T-helper 2 cell treated with Interferon-gamma antibody and Interleukin-4, amounts not matched to agents 5 μg/mL and 100 μg/mL, for 36 hours (primary cell): ENCODE results near the gene OR2T11.

Experiments used
- DNase-seq: peaks from one replicate; pipeline ENCODE4 v3.0.0; 2021; ENCODE audit warnings: low spot score
- H3K27ac Mint-ChIP-seq: one replicate; pipeline ENCODE4 v1.8.0; 2021; ENCODE audit warnings: mild to moderate bottlenecking, mixed read lengths
- H3K27me3 Mint-ChIP-seq: one replicate; pipeline ENCODE4 v1.8.0; 2021; ENCODE audit warnings: low read depth, mixed read lengths
- H3K36me3 Mint-ChIP-seq: one replicate; pipeline ENCODE4 v1.8.0; 2021; ENCODE audit warnings: low read depth, mixed read lengths
- H3K4me1 Mint-ChIP-seq: one replicate; pipeline ENCODE4 v1.8.0; 2021; ENCODE audit warnings: low read depth, mixed read lengths
- H3K4me3 Mint-ChIP-seq: one replicate; pipeline ENCODE4 v1.8.0; 2022; ENCODE audit warnings: mild to moderate bottlenecking, moderate library complexity, mixed read lengths
- H3K9me3 Mint-ChIP-seq: one replicate; pipeline ENCODE4 v1.8.0; 2021; ENCODE audit warnings: mixed read lengths

The OR2T11 gene

GRCh38 chr1:248631354-248632008 lies 3.4 kb downstream of the OR2T11 start:
- H3K9me3 Mint-ChIP-seq, result no peaks in the 10 kb centered on the region
- no peaks in the 10 kb centered on the region for H3K36me3 Mint-ChIP-seq
- H3K4me1 Mint-ChIP-seq, result no peaks in the 10 kb centered on the region
- H3K27me3 Mint-ChIP-seq, result no peaks in the 10 kb centered on the region
- no peak overlapping the region for H3K4me3 Mint-ChIP-seq
- H3K27ac Mint-ChIP-seq, result no peak overlapping the region
- no peak for DNase-seq

- Mint-ChIP-seq H3K36me3 (no peaks in the 10 kb centered on the region), H3K27me3 (no peaks in the 10 kb centered on the region), H3K4me3 (no peak overlapping the region), H3K4me1 (no peaks in the 10 kb centered on the region), H3K9me3 (no peaks in the 10 kb centered on the region), H3K27ac (no peak overlapping the region)
- DNase-seq, result no peak
Observed at GRCh38 chr1:248630551-248630950, 4.3 kb downstream of the OR2T11 start.

DNA sequence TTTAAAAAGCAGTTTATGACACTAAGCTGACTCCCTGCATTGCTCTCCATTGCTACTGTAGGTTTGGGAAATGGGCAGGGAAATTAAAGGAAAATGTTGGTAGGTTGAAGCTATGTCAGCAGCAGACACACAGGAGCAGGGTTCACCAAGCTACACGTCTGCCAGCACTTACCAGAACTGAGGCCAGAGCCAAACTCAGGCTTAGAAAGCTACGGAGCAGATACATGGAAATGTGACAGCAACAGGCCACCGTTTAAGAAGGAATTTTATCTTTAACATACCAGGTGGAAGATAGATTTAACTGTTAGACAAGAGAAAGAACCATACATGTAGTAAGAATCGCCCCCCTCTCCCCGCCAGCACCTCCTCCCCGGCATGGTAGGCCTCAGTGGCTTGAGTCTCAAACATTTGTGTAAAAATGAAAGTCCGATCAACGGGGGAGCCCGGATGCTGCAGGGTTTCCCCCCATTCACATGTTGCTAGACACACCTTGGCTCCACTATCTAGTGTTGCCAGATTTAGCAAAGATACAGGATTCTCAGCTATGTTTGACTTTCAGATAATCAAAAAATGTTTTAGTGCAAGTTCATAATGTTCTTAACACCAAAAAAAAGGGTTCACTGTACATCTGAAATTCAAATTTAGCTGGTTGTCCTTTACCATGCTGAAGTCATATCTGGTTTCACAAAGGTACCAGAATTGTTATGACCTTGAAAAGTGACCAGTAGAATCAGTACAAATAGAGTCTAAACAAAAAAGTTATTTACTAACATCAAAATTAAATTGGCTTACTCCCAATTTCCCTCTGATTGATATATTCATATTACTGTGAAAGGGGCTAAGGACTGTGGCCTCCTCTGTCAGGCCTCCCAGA lies 6.7 kb downstream of the OR2T11 start:
- Mint-ChIP-seq H3K4me3 (no peak overlapping the region), H3K9me3 (no peaks in the 10 kb centered on the region), H3K36me3 (no peaks in the 10 kb centered on the region), H3K4me1 (no peaks in the 10 kb centered on the region), H3K27me3 (no peaks in the 10 kb centered on the region), H3K27ac (no peak overlapping the region)
- DNase-seq, result no peak

GRCh38 chr1:248625971-248626370 lies 8.9 kb downstream of the OR2T11 start:
- H3K4me3 Mint-ChIP-seq, result no peak overlapping the region
- no peaks in the 10 kb centered on the region for H3K36me3 Mint-ChIP-seq
- no peak overlapping the region for H3K27ac Mint-ChIP-seq
- no peaks in the 10 kb centered on the region for H3K27me3 Mint-ChIP-seq
- no peak for DNase-seq
- H3K4me1 Mint-ChIP-seq, result no peaks in the 10 kb centered on the region
- H3K9me3 Mint-ChIP-seq, result no peaks in the 10 kb centered on the region

DNA sequence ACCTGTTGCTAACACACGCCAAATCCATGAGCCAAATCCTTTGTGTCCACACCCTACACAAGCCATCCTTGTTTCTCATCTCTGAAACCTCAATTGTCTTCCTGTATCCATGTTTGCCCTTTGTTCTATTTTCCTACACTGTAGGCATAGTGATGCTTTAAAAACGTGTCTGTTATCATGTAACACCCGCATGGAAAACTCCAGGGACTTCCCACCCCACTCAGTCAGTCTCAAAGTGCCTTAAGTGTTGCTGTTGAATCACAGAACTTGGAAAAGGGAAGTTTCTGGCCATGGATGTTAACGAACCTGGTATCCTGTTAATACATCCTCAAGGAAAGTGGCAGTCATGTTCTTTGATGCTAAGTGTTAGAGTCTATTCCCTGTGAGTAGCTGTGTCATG lies 9.7 kb downstream of the OR2T11 start:
- no peak overlapping the region for H3K27ac Mint-ChIP-seq
- H3K9me3 Mint-ChIP-seq, result no peaks in the 10 kb centered on the region
- no peak overlapping the region for H3K4me3 Mint-ChIP-seq

GRCh38 chr1:248622570-248623001 lies 12.3 kb downstream of the OR2T11 start:
- H3K9me3 Mint-ChIP-seq, result no peaks in the 10 kb centered on the region
- no peak overlapping the region for H3K27ac Mint-ChIP-seq
- DNase-seq, result no peak
- H3K4me1 Mint-ChIP-seq, result peaks cover 4% of the 10 kb centered on the region
- no peaks in the 10 kb centered on the region for H3K27me3 Mint-ChIP-seq
- no peaks in the 10 kb centered on the region for H3K36me3 Mint-ChIP-seq
- H3K4me3 Mint-ChIP-seq, result no peak overlapping the region

More for the DNA sequence above, 9.7 kb downstream of the OR2T11 start:
- no peaks in the 10 kb centered on the region for H3K27me3 Mint-ChIP-seq
- H3K4me1 Mint-ChIP-seq, result no peaks in the 10 kb centered on the region
- no peak for DNase-seq
- no peaks in the 10 kb centered on the region for H3K36me3 Mint-ChIP-seq

DNA sequence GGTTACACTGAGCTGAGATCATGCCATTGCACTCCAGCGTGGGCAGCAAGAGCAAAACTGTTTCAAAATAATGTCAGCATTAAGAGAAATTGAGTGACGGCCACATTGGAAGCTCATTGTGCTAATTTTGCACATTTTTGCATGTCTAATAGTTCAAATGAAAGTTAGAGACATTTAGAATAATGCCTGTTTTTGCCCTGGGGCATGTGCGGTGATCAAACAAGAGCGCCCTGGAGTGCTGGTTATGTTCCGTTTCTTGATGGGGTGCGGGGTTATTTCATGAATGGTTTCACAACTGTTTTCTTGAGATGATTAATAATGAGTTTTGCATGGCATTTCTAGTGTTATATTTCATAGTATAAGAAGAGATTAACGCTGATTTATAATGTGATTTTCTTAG lies 13.1 kb downstream of the OR2T11 start:
- Mint-ChIP-seq H3K36me3 (no peaks in the 10 kb centered on the region), H3K27me3 (no peaks in the 10 kb centered on the region), H3K4me1 (peaks cover 4% of the 10 kb centered on the region), H3K27ac (no peak overlapping the region), H3K9me3 (no peaks in the 10 kb centered on the region), H3K4me3 (no peak overlapping the region)
- DNase-seq, result no peak

GRCh38 chr1:248618878-248619277 lies 16.0 kb downstream of the OR2T11 start:
- Mint-ChIP-seq H3K4me3 (no peak overlapping the region), H3K27me3 (no peaks in the 10 kb centered on the region), H3K4me1 (peaks cover 6% of the 10 kb centered on the region), H3K36me3 (no peaks in the 10 kb centered on the region), H3K9me3 (no peaks in the 10 kb centered on the region), H3K27ac (no peak overlapping the region)
- no peak for DNase-seq

DNA sequence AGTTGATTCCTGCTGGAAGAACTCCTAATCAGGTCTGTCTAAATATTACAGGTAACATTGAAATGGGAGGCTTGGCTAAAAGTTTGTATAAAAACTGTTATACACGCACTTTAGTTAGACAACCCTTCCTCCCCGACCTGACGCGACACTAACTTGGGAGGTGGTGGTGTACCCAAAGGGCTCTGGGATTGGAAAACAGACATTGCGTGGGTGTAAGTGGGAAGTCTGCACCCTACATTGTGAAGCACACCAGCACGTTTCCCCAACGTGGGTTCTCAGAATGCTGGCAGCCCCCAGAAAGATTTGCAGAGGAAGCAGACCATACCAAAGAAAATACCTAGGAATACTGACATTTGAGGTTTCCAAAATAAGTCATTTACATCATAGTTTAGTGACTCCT lies 16.8 kb downstream of the OR2T11 start:
- H3K27me3 Mint-ChIP-seq, result no peaks in the 10 kb centered on the region
- no peak overlapping the region for H3K27ac Mint-ChIP-seq
- H3K9me3 Mint-ChIP-seq, result no peaks in the 10 kb centered on the region

GRCh38 chr1:248613742-248614141 lies 21.1 kb downstream of the OR2T11 start:
- H3K27ac Mint-ChIP-seq, result no peak overlapping the region
- no peaks in the 10 kb centered on the region for H3K36me3 Mint-ChIP-seq
- DNase-seq, result no peak
- no peaks in the 10 kb centered on the region for H3K27me3 Mint-ChIP-seq
- peaks cover 10% of the 10 kb centered on the region for H3K4me1 Mint-ChIP-seq
- no peaks in the 10 kb centered on the region for H3K9me3 Mint-ChIP-seq
- H3K4me3 Mint-ChIP-seq, result no peak overlapping the region

More for the DNA sequence above, 16.8 kb downstream of the OR2T11 start:
- H3K36me3 Mint-ChIP-seq, result no peaks in the 10 kb centered on the region
- H3K4me1 Mint-ChIP-seq, result peaks cover 10% of the 10 kb centered on the region
- DNase-seq, result no peak
- no peak overlapping the region for H3K4me3 Mint-ChIP-seq

GRCh38 chr1:248611883-248612414 lies 22.9 kb downstream of the OR2T11 start:
- H3K4me1 Mint-ChIP-seq, result peaks cover 8% of the 10 kb centered on the region
- no peak overlapping the region for H3K27ac Mint-ChIP-seq
- no peak for DNase-seq
- H3K9me3 Mint-ChIP-seq, result no peaks in the 10 kb centered on the region
- no peak overlapping the region for H3K4me3 Mint-ChIP-seq
- H3K27me3 Mint-ChIP-seq, result no peaks in the 10 kb centered on the region
- no peaks in the 10 kb centered on the region for H3K36me3 Mint-ChIP-seq

GRCh38 chr1:248610301-248610700 lies 24.6 kb downstream of the OR2T11 start:
- no peak overlapping the region for H3K27ac Mint-ChIP-seq
- H3K9me3 Mint-ChIP-seq, result no peaks in the 10 kb centered on the region
- DNase-seq, result no peak
- no peaks in the 10 kb centered on the region for H3K27me3 Mint-ChIP-seq
- peaks cover 8% of the 10 kb centered on the region for H3K4me1 Mint-ChIP-seq
- no peak overlapping the region for H3K4me3 Mint-ChIP-seq
- no peaks in the 10 kb centered on the region for H3K36me3 Mint-ChIP-seq

GRCh38 chr1:248599396-248599795 lies 35.5 kb downstream of the OR2T11 start:
- no peaks in the 10 kb centered on the region for H3K27me3 Mint-ChIP-seq
- no peak overlapping the region for H3K4me3 Mint-ChIP-seq
- peaks cover 4% of the 10 kb centered on the region for H3K4me1 Mint-ChIP-seq
- H3K27ac Mint-ChIP-seq, result no peak overlapping the region
- no peaks in the 10 kb centered on the region for H3K36me3 Mint-ChIP-seq
- H3K9me3 Mint-ChIP-seq, result no peaks in the 10 kb centered on the region
- no peak for DNase-seq

DNA sequence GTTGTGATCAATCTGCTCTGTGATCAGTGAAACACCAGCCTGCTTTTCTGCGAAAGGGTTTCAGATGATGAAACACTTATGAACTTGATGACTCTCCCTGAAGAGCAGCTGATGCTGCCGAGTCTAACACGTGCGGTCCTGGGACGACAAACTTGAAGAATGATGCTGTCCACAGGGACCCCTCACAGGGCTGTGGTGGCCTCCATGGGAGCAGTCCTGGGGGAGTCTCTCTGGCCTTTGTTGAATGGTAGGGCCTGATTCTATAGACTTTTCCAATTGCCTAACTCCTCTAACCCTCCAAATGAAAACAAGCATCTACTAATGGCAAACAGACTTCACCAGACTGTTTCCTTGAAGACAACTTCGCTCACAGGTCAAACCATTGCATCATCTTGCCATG lies 37.3 kb downstream of the OR2T11 start, which contains the start of gene OR2T10:
Gene OR2T10, minus strand, starts transcription at position 112 of the 400 bp plus-strand sequence. CDS start 3,932 bp downstream, outside the sequence.
- DNase-seq, result no peak
- no peak within 1 kb of the TSS for H3K27ac Mint-ChIP-seq
- peaks cover 4% of the 10 kb centered on the region for H3K4me1 Mint-ChIP-seq
- H3K4me3 Mint-ChIP-seq, result no peak within 1 kb of the TSS
- no peaks in the 10 kb centered on the region for H3K9me3 Mint-ChIP-seq
- H3K27me3 Mint-ChIP-seq, result no peaks in the 10 kb centered on the region
- no peaks in the 10 kb centered on the region for H3K36me3 Mint-ChIP-seq
